Body of pancreas (tissue), 4 donors: Measurements from ENCODE around the gene CCDC13.

ENCODE experiments used
- CTCF ChIP-seq, 7 experiments: fragments of 450-650 bp in 4 of 7; fragments of 200-600 bp in 3 of 7; sonication (generic) in 3 of 7; IDR thresholded peaks; one replicate each; pipeline ENCODE4 v1.5.1; 2016 to 2019; ENCODE audit warnings: antibody characterized with exemption in 7 of 7
- POLR2A ChIP-seq, 3 donors: fragments of 450-650 bp; IDR thresholded peaks; one replicate each; pipeline ENCODE4 v1.6.1; 2016; ENCODE audit warnings: antibody characterized with exemption in 3 of 3, mild to moderate bottlenecking in 2 of 3

DNA sequence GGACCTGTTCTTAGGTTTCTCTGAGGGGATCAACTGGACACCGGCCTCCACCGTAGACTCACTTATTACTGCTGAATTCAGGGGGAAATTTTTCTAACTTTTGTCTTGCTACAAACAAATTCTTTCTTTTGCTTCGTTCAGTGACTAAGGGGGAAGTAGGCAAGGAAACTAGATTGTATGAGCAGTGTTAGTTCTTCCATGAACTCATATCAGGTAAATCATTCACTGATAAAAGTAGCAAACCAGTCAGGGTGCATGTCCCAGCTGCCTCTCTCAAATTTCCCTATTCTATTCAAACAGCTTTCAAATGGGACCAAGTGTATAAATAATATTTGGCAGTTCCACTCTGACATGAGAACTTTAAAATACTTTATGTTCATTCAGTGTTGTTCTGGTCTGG lies 7.3 kb upstream of the CCDC13 start:
- TF ChIP-seq CTCF (IDR thresholded peaks at IDR 0.05): no peak
- no peak for TF ChIP-seq POLR2A (IDR thresholded peaks at IDR 0.05)
